Mesendoderm (in vitro differentiated cells): Measurements from ENCODE around the gene CYB5A.

ENCODE experiments used
- DNase-seq: peaks from one replicate; pipeline ENCODE4 v3.0.0; 2013
- H2AK5ac ChIP-seq: 2 replicates; pipeline ENCODE4 v1.6.1; 2013; ENCODE audit warnings: low read length, inconsistent platforms
- H2BK120ac ChIP-seq: 2 replicates; pipeline ENCODE4 v1.6.1; 2013; ENCODE audit warnings: low read depth, mild to moderate bottlenecking, low read length, moderate library complexity, mixed read lengths
- H2BK15ac ChIP-seq: replicated peaks from 2 replicates; pipeline ENCODE4 v1.6.1; 2013; ENCODE audit warnings: low read depth, mild to moderate bottlenecking, moderate library complexity
- H2BK5ac ChIP-seq: 2 replicates; pipeline ENCODE4 v1.6.1; 2013; ENCODE audit warnings: low read length, inconsistent platforms
- H3K18ac ChIP-seq: 2 replicates; pipeline ENCODE4 v1.6.1; 2013; ENCODE audit warnings: mild to moderate bottlenecking, low read length, mixed read lengths
- H3K23ac ChIP-seq: one replicate; pipeline ENCODE4 v1.6.1; 2013; ENCODE audit warnings: low read length
- H3K27ac ChIP-seq: 2 replicates; pipeline ENCODE4 v1.5.1; 2013; ENCODE audit warnings: low read depth, mild to moderate bottlenecking, inconsistent platforms, low read length, moderate library complexity
- H3K27me3 ChIP-seq: 2 replicates; pipeline ENCODE4 v1.6.1; 2013; ENCODE audit warnings: low read length, control low read depth, mild to moderate bottlenecking, inconsistent platforms; ENCODE audit not compliant: insufficient read depth, poor library complexity
- H3K36me3 ChIP-seq: 2 replicates; pipeline ENCODE4 v1.6.1; 2013; ENCODE audit warnings: low read length, inconsistent platforms; ENCODE audit not compliant: control insufficient read depth, insufficient read depth
- H3K4ac ChIP-seq: one replicate; pipeline ENCODE4 v1.6.1; 2013; ENCODE audit warnings: low read depth, mild to moderate bottlenecking, low read length, moderate library complexity
- H3K4me1 ChIP-seq: 2 replicates; pipeline ENCODE4 v1.6.1; 2013; ENCODE audit warnings: low read depth, low read length, inconsistent platforms; ENCODE audit not compliant: control insufficient read depth
- H3K4me2 ChIP-seq: 2 replicates; pipeline ENCODE4 v1.6.1; 2013; ENCODE audit warnings: low read length
- H3K4me3 ChIP-seq: 2 replicates; pipeline ENCODE4 v1.5.1; 2013; ENCODE audit warnings: mild to moderate bottlenecking, low read length
- H3K56ac ChIP-seq: one replicate; pipeline ENCODE4 v1.6.1; 2013; ENCODE audit warnings: low read length
- H3K79me1 ChIP-seq: 2 replicates; pipeline ENCODE4 v1.6.1; 2013; ENCODE audit warnings: low read length, inconsistent platforms
- H3K79me2 ChIP-seq: 2 replicates; pipeline ENCODE4 v1.6.1; 2013; ENCODE audit warnings: mild to moderate bottlenecking, low read length; ENCODE audit not compliant: control insufficient read depth, insufficient read depth
- H3K9ac ChIP-seq: 2 replicates; pipeline ENCODE4 v1.6.1; 2013; ENCODE audit warnings: low read length, inconsistent platforms
- H4K5ac ChIP-seq: one replicate; pipeline ENCODE4 v1.6.1; 2013; ENCODE audit warnings: low read length
- H4K8ac ChIP-seq: one replicate; pipeline ENCODE4 v1.6.1; 2013; ENCODE audit warnings: low read depth, mild to moderate bottlenecking, control low read depth, low read length, moderate library complexity
- WGBS: extraction: QIAGEN DNeasy Blood & Tissue Kit; methylation state at CpG from one replicate; pipeline ENCODE4 v1.1.7; 2013; ENCODE audit warnings: low lambda C conversion rate, missing lambda C conversion rate; ENCODE audit not compliant: insufficient coverage; ENCODE audit errors: extremely low coverage; 5-methylcytosine and 5-hydroxymethylcytosine counted together

The CYB5A gene

GRCh38 chr18:74273394-74273793 is 18.4 kb downstream of the CYB5A start:
- Histone ChIP-seq H4K8ac (no peak overlapping the region), H3K9ac (no peak overlapping the region), H3K79me1 (peaks cover 1% of the 10 kb centered on the region), H3K4me2 (no peak overlapping the region), H4K5ac (no peak overlapping the region), H2BK120ac (no peak overlapping the region), H3K27me3 (no peaks in the 10 kb centered on the region), H2BK5ac (no peak overlapping the region), H3K18ac (no peak overlapping the region), H3K4ac (no peak overlapping the region), H2AK5ac (no peak overlapping the region), H3K23ac (no peak overlapping the region), H3K79me2 (peaks cover 1% of the 10 kb centered on the region), H3K56ac (no peak overlapping the region), H3K36me3 (no peaks in the 10 kb centered on the region), H3K4me3 (no peak overlapping the region), H3K27ac (no peak overlapping the region), H2BK15ac (no peak overlapping the region), H3K4me1 (peaks cover 3% of the 10 kb centered on the region)
- WGBS: no CpG with 5 or more reads among the region's 3 CpGs
- DNase-seq: no peak

- H3K23ac ChIP-seq: no peak overlapping the region
- no peaks in the 10 kb centered on the region for H3K36me3 ChIP-seq
- H2BK120ac ChIP-seq: no peak overlapping the region
- DNase-seq: no peak
- no peak overlapping the region for H2BK15ac ChIP-seq
- no peak overlapping the region for H3K4me3 ChIP-seq
- H3K27me3 ChIP-seq: no peaks in the 10 kb centered on the region
- H3K4ac ChIP-seq: no peak overlapping the region
- H3K56ac ChIP-seq: no peak overlapping the region
- peaks cover 1% of the 10 kb centered on the region for H3K79me2 ChIP-seq
- H3K9ac ChIP-seq: no peak overlapping the region
- no peak overlapping the region for H2AK5ac ChIP-seq
- H3K27ac ChIP-seq: no peak overlapping the region
- H4K8ac ChIP-seq: no peak overlapping the region
- no peak overlapping the region for H3K18ac ChIP-seq
- H4K5ac ChIP-seq: no peak overlapping the region
- H2BK5ac ChIP-seq: no peak overlapping the region
- H3K4me1 ChIP-seq: peaks cover 9% of the 10 kb centered on the region
- H3K79me1 ChIP-seq: peaks cover 3% of the 10 kb centered on the region
- WGBS: no CpG with 5 or more reads among the region's 3 CpGs
- no peak overlapping the region for H3K4me2 ChIP-seq
Measured at GRCh38 chr18:74271635-74272034, 20.1 kb downstream of the CYB5A start.

- H3K36me3 ChIP-seq: no peaks in the 10 kb centered on the region
- H4K5ac ChIP-seq: no peak overlapping the region
- H3K79me2 ChIP-seq: peaks cover 1% of the 10 kb centered on the region
- no peaks in the 10 kb centered on the region for H3K27me3 ChIP-seq
- no peak overlapping the region for H3K23ac ChIP-seq
- H3K79me1 ChIP-seq: peaks cover 3% of the 10 kb centered on the region
- H3K27ac ChIP-seq: no peak overlapping the region
- H3K4me3 ChIP-seq: no peak overlapping the region
- no peak overlapping the region for H2BK120ac ChIP-seq
- H3K4ac ChIP-seq: no peak overlapping the region
- H3K56ac ChIP-seq: no peak overlapping the region
- no peak overlapping the region for H2BK5ac ChIP-seq
- no peak overlapping the region for H2BK15ac ChIP-seq
- no peak overlapping the region for H3K18ac ChIP-seq
- H2AK5ac ChIP-seq: no peak overlapping the region
- H3K4me1 ChIP-seq: peaks cover 9% of the 10 kb centered on the region
- H3K9ac ChIP-seq: no peak overlapping the region
- no CpG with 5 or more reads among the region's 11 CpGs for WGBS
- no peak overlapping the region for H3K4me2 ChIP-seq
- no peak for DNase-seq
- H4K8ac ChIP-seq: no peak overlapping the region
Measured at GRCh38 chr18:74268933-74269620, 22.7 kb downstream of the CYB5A start.

GRCh38 chr18:74268175-74268574 is 23.6 kb downstream of the CYB5A start:
- Histone ChIP-seq H4K5ac (no peak overlapping the region), H3K27me3 (no peaks in the 10 kb centered on the region), H2BK120ac (no peak overlapping the region), H3K9ac (no peak overlapping the region), H3K36me3 (no peaks in the 10 kb centered on the region), H3K4me3 (no peak overlapping the region), H3K18ac (no peak overlapping the region), H3K23ac (no peak overlapping the region), H3K56ac (no peak overlapping the region), H2BK5ac (no peak overlapping the region), H3K4ac (no peak overlapping the region), H3K27ac (no peak overlapping the region), H4K8ac (no peak overlapping the region), H3K79me1 (peaks cover 3% of the 10 kb centered on the region), H3K79me2 (peaks cover 1% of the 10 kb centered on the region), H2BK15ac (no peak overlapping the region), H2AK5ac (no peak overlapping the region), H3K4me1 (peaks cover 9% of the 10 kb centered on the region), H3K4me2 (no peak overlapping the region)
- no peak for DNase-seq
- WGBS: no CpG with 5 or more reads among the region's 7 CpGs

- H4K8ac ChIP-seq: no peak overlapping the region
- peaks cover 1% of the 10 kb centered on the region for H3K79me2 ChIP-seq
- H3K4ac ChIP-seq: no peak overlapping the region
- H3K18ac ChIP-seq: no peak overlapping the region
- H3K9ac ChIP-seq: no peak overlapping the region
- H3K4me2 ChIP-seq: no peak overlapping the region
- no peak overlapping the region for H3K23ac ChIP-seq
- no peaks in the 10 kb centered on the region for H3K36me3 ChIP-seq
- no peaks in the 10 kb centered on the region for H3K27me3 ChIP-seq
- H3K56ac ChIP-seq: no peak overlapping the region
- no peak overlapping the region for H2BK5ac ChIP-seq
- no peak overlapping the region for H2AK5ac ChIP-seq
- H2BK15ac ChIP-seq: no peak overlapping the region
- H4K5ac ChIP-seq: no peak overlapping the region
- whole genome bisulfite sequencing: no CpG with 5 or more reads among the region's 9 CpGs
- peaks cover 9% of the 10 kb centered on the region for H3K4me1 ChIP-seq
- H3K27ac ChIP-seq: no peak overlapping the region
- peaks cover 3% of the 10 kb centered on the region for H3K79me1 ChIP-seq
- no peak overlapping the region for H2BK120ac ChIP-seq
- no peak for DNase-seq
- no peak overlapping the region for H3K4me3 ChIP-seq
Measured at GRCh38 chr18:74266161-74266560, 25.6 kb downstream of the CYB5A start.

GRCh38 chr18:74265546-74266098 is 26.1 kb downstream of the CYB5A start:
- no peak for DNase-seq
- Histone ChIP-seq H3K36me3 (no peaks in the 10 kb centered on the region), H2BK120ac (no peak overlapping the region), H3K79me1 (peaks cover 3% of the 10 kb centered on the region), H3K79me2 (peaks cover 1% of the 10 kb centered on the region), H2AK5ac (no peak overlapping the region), H2BK15ac (no peak overlapping the region), H4K5ac (no peak overlapping the region), H3K18ac (no peak overlapping the region), H3K9ac (no peak overlapping the region), H3K4me3 (no peak overlapping the region), H3K4me2 (no peak overlapping the region), H3K23ac (no peak overlapping the region), H3K4ac (no peak overlapping the region), H3K27ac (no peak overlapping the region), H3K4me1 (peaks cover 9% of the 10 kb centered on the region), H2BK5ac (no peak overlapping the region), H3K27me3 (no peaks in the 10 kb centered on the region), H3K56ac (no peak overlapping the region), H4K8ac (no peak overlapping the region)
- no CpG with 5 or more reads among the region's 8 CpGs for WGBS
